Gastrocnemius medialis (tissue), 4 donors: ENCODE measurements around the gene METTL15.

Experiments
- CTCF ChIP-seq, 5 experiments: fragments of 450-650 bp in 3 of 5; fragments of 200-600 bp in 2 of 5; sonication (generic) in 2 of 5; IDR thresholded peaks in 4 of 5; conservative IDR thresholded peaks in 1 of 5; 1 replicate in 4 of 5; 2 replicates in 1 of 5; pipeline ENCODE4 v1.5.1; 2016 to 2019; ENCODE audit warnings: antibody characterized with exemption in 5 of 5, mild to moderate bottlenecking in 3 of 5, moderate library complexity in 3 of 5
- POLR2A ChIP-seq, 2 donors: fragments of 450-650 bp; IDR thresholded peaks; one replicate each; pipeline ENCODE4 v1.6.1; 2017; ENCODE audit warnings: antibody characterized with exemption in 2 of 2, mild to moderate bottlenecking in 2 of 2, moderate library complexity in 2 of 2

DNA sequence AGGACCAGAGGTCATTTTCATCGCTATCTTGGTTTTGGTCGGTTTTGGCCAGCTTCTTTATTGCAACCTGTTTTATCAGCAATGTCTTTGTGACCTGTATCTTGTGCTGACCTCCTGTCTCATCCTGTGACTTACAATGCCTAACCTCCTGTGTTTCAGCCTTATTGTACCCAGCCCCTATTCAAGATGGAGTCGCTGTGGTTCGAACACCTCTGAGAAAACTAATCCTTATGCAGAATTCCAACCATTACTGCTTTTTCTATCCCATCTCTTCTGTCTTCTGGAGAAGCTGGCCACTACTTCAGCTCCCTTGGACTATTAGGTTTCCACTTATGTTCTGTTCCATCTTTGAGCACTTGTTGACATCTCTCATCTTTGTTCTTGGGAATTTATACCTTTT lies 62.6 kb downstream of the METTL15 start:
- no peak for TF ChIP-seq CTCF (IDR thresholded peaks at IDR 0.05 in 4 of 5, conservative IDR thresholded peaks at IDR 0.05 in 1 of 5)
- TF ChIP-seq POLR2A (IDR thresholded peaks at IDR 0.05) = no peak
